PC-9 (cell line): ENCODE measurements around the gene MED26. TPM values are rescaled to one million over a fixed set of nuclear protein-coding genes. Genes with fewer than 3 reads are reported as not detected.

Source experiments
- BruUV-seq: library from RNA; stranded (reverse); fragments of 400-500 nt; replicated peaks from 2 replicates; lab custom pipeline; 2021; lab: Mats Ljungman, UMichigan
- CTCF ChIA-PET: fragments of 300-600 bp; sonication (Branson Sonifier 250); formaldehyde crosslinking; loops from one replicate; lab custom pipeline; 2022; ENCODE audit warnings: antibody characterized with exemption; lab: Charles Lee
- POLR2A ChIA-PET: fragments of 300-600 bp; sonication (Branson Sonifier 250); formaldehyde crosslinking; loops from one replicate; lab custom pipeline; 2022; ENCODE audit warnings: antibody characterized with exemption; ENCODE audit not compliant: unreplicated experiment; lab: Charles Lee
- DNase-seq, 2 experiments: peaks; one replicate each; pipeline versions ENCODE4 v3.0.0 to v3.0.0-alpha.2; 2015 to 2022; ENCODE audit warnings: mixed read lengths in 1 of 2
- H2AFZ ChIP-seq: fragments of 200-600 bp; sonication (generic); 2 replicates; pipeline ENCODE4 v1.8.1; 2017; ENCODE audit warnings: antibody characterized with exemption
- H3F3A ChIP-seq: fragments of 200-600 bp; sonication (generic); 2 replicates; pipeline ENCODE4 v1.8.1; 2017; ENCODE audit warnings: antibody characterized with exemption, mild to moderate bottlenecking, low read depth; ENCODE audit not compliant: insufficient read depth
- H3K27ac ChIP-seq: fragments of 200-600 bp; sonication (generic); 2 replicates; pipeline ENCODE4 v1.6.1; 2016; ENCODE audit warnings: mixed run types
- H3K27me3 ChIP-seq: fragments of 200-600 bp; sonication (generic); 2 replicates; pipeline ENCODE4 v1.6.1; 2016; ENCODE audit warnings: low read depth, mixed run types; ENCODE audit not compliant: insufficient read depth
- H3K36me3 ChIP-seq: fragments of 200-600 bp; sonication (generic); 2 replicates; pipeline ENCODE4 v1.6.1; 2016; ENCODE audit warnings: low read depth, mixed run types
- H3K4me1 ChIP-seq: fragments of 200-600 bp; sonication (generic); replicated peaks from 2 replicates; pipeline ENCODE4 v1.6.1; 2016; ENCODE audit warnings: mixed run types; ENCODE audit not compliant: insufficient read depth
- H3K4me2 ChIP-seq: fragments of 200-600 bp; sonication (generic); 2 replicates; pipeline ENCODE4 v1.6.1; 2017; ENCODE audit warnings: mixed run types
- H3K4me3 ChIP-seq: fragments of 200-600 bp; sonication (generic); 2 replicates; pipeline ENCODE4 v1.6.1; 2016; ENCODE audit warnings: mixed run types
- H3K79me2 ChIP-seq: fragments of 200-600 bp; sonication (generic); 2 replicates; pipeline ENCODE4 v1.6.1; 2017; ENCODE audit warnings: low read depth, mixed run types
- H3K9me2 ChIP-seq: fragments of 200-600 bp; sonication (generic); 2 replicates; pipeline ENCODE4 v1.8.1; 2017; ENCODE audit warnings: mild to moderate bottlenecking; ENCODE audit not compliant: insufficient read depth
- H3K9me3 ChIP-seq: fragments of 200-600 bp; sonication (generic); 2 replicates; pipeline ENCODE4 v1.8.1; 2016; ENCODE audit warnings: low read depth; ENCODE audit not compliant: insufficient read depth
- H4K20me1 ChIP-seq: fragments of 200-600 bp; sonication (generic); 2 replicates; pipeline ENCODE4 v1.8.1; 2017; ENCODE audit not compliant: insufficient read depth
- CTCF ChIP-seq: fragments of 200-600 bp; sonication (generic); conservative IDR thresholded peaks from 2 replicates; pipeline ENCODE4 v1.6.1; 2017; ENCODE audit warnings: mixed run types, antibody characterized with exemption, mild to moderate bottlenecking, moderate library complexity
- EZH2 ChIP-seq: fragments of 200-600 bp; sonication (generic); IDR thresholded peaks from 2 replicates; pipeline ENCODE4 v1.8.0; 2017; ENCODE audit warnings: antibody characterized with exemption, low read depth
- intact Hi-C: fragments of 100-400 bp; cut with micrococcal nuclease; formaldehyde crosslinking; loops from one replicate; pipeline ENCODE4 v1.10.0; 2022; ENCODE audit not compliant: unreplicated experiment
- total RNA-seq: library from RNA; stranded (reverse); gene quantifications from 2 replicates; pipeline ENCODE4 v1.2.3, GENCODE V29; 2021

Gene MED26
- total RNA-seq, 1 experiment from 2014 or later = 11.9 TPM

- Histone ChIP-seq H2AFZ (no peak overlapping the region), H3K4me1 (no peaks in the 10 kb centered on the region), H3K4me3 (no peak overlapping the region), H3K27ac (no peak overlapping the region), H3K36me3 (peaks cover 59% of the 10 kb centered on the region), H3K9me3 (no peaks in the 10 kb centered on the region), H3F3A (peaks cover 17% of the 10 kb centered on the region; the same call in 1 of the 2 replicates), H3K79me2 (peaks cover 56% of the 10 kb centered on the region), H3K27me3 (no peaks in the 10 kb centered on the region), H4K20me1 (peaks cover 86% of the 10 kb centered on the region), H3K9me2 (no peaks in the 10 kb centered on the region), H3K4me2 (no peak overlapping the region)
- TF ChIP-seq CTCF = no peak
- no peak for TF ChIP-seq EZH2
- POLR2A ChIA-PET = no interaction called here
- intact Hi-C loops = no loop called here
- CTCF ChIA-PET = no interaction called here
- no TSS peak for BruUV-seq
- no peak for DNase-seq
These were observed 92.6 kb downstream of the MED26 start for GRCh38 chr19:16535381-16535780.

- H4K20me1 ChIP-seq = peaks cover 62% of the 10 kb centered on the region
These were observed 95.4 kb downstream of the MED26 start for GRCh38 chr19:16532440-16533234.

GRCh38 chr19:16531380-16531669 is 96.7 kb downstream of the MED26 start:
- Histone ChIP-seq H3K4me2 (no peak overlapping the region), H3K4me1 (no peaks in the 10 kb centered on the region), H3K9me2 (no peaks in the 10 kb centered on the region), H3K27ac (no peak overlapping the region), H3K36me3 (peaks cover 57% of the 10 kb centered on the region), H3F3A (peaks cover 22% of the 10 kb centered on the region; the same call in 1 of the 2 replicates), H3K9me3 (no peaks in the 10 kb centered on the region), H3K27me3 (no peaks in the 10 kb centered on the region), H2AFZ (no peak overlapping the region), H3K4me3 (no peak overlapping the region), H3K79me2 (peaks cover 16% of the 10 kb centered on the region), H4K20me1 (peaks cover 60% of the 10 kb centered on the region)
- intact Hi-C loops = no loop called here
- ChIA-PET CTCF (no interaction called here), POLR2A (no interaction called here)
- DNase-seq = no peak
- TF ChIP-seq EZH2 (no peak), CTCF (no peak)
- BruUV-seq = no TSS peak

More at GRCh38 chr19:16532440-16533234, 95.4 kb downstream of the MED26 start:
- intact Hi-C loops = no loop called here
- ChIA-PET POLR2A (no interaction called here), CTCF (no interaction called here)
- H3K9me3 ChIP-seq = no peaks in the 10 kb centered on the region
- no TSS peak for BruUV-seq
- H3F3A ChIP-seq = peaks cover 22% of the 10 kb centered on the region; the same call in 1 of the 2 replicates
- H3K36me3 ChIP-seq = peaks cover 63% of the 10 kb centered on the region
- no peaks in the 10 kb centered on the region for H3K27me3 ChIP-seq
- H3K4me2 ChIP-seq = no peak overlapping the region
- H3K4me3 ChIP-seq = no peak overlapping the region
- H3K9me2 ChIP-seq = no peaks in the 10 kb centered on the region
- TF ChIP-seq EZH2 (no peak), CTCF (no peak)
- no peak overlapping the region for H3K27ac ChIP-seq
- no peak for DNase-seq
- H3K4me1 ChIP-seq = no peaks in the 10 kb centered on the region
- H2AFZ ChIP-seq = no peak overlapping the region
- H3K79me2 ChIP-seq = peaks cover 29% of the 10 kb centered on the region
